HG02943 (cell line): Measurements from ENCODE around the gene RBPMS2.
"Not testable (repeated sequence)": the region's sequence is repeated elsewhere in the genome, so short reads cannot be mapped to it uniquely, and the experiment has no call there.

Experiments used
- ATAC-seq: cut with Tn5 transposase; IDR thresholded peaks from one replicate; pipeline ENCODE4 v1.9.1; 2021; ENCODE audit warnings: mild to moderate bottlenecking, low read depth, moderate library complexity; ENCODE audit not compliant: unreplicated experiment

RBPMS2 gene

GRCh38 chr15:64775551-64776401, at the start of gene RBPMS2:
RBPMS2 (minus strand) TSS chr15:64775589; CDS start chr15:64775319, 270 bp downstream.
- ATAC-seq, result no peak

DNA sequence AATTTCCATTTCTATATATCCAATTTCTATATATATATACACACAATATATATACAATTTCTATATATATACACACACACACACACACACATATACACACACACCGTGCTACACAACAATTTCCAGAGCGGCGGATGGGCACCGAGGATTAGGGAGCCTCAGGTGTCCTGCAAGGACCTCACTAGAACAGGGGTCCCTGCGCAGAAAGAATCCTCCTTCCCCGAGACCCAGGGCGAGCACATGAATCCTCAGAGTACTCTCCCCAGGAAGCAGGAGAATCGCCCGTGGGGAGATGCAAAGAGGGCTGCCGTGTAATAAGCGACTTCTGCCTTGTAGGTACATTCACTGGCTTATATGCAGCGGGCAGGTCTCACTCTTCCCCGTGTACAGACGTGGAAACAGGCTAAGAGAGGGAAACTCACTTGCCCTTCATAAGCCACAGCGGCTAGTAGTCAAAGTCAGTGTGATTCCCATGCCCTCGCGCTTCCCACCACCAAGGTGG, 49.6 kb upstream of the RBPMS2 start:
- no peak for ATAC-seq

DNA sequence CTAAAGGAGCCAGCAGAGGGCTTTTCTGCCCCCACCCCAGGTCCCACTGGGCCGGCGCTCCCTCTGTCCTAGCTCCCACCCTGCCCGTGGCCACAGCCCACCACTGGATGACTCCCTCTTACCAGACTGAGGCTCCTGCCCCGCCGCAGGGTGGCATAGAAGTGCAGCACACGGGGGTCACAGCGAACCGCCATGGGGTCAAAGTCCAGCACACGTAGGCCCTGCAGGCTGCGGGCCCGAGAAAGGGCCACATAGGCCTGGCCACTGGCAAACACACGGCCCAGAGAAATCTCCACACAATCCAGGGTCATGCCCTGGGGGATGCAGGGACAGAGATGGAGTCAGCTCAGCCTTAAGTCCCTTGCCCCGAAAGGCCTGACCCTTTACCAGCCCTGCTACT, 41.1 kb upstream of the RBPMS2 start:
- ATAC-seq, result no peak

GRCh38 chr15:64814965-64815364, 39.6 kb upstream of the RBPMS2 start:
- not testable (repeated sequence) for ATAC-seq

- not testable (repeated sequence) for ATAC-seq
Observed at GRCh38 chr15:64814283-64814682, 38.9 kb upstream of the RBPMS2 start.

GRCh38 chr15:64813075-64813474, 37.7 kb upstream of the RBPMS2 start:
- ATAC-seq, result no peak

- ATAC-seq, result no peak
Observed at GRCh38 chr15:64810497-64811326, 35.3 kb upstream of the RBPMS2 start.

DNA sequence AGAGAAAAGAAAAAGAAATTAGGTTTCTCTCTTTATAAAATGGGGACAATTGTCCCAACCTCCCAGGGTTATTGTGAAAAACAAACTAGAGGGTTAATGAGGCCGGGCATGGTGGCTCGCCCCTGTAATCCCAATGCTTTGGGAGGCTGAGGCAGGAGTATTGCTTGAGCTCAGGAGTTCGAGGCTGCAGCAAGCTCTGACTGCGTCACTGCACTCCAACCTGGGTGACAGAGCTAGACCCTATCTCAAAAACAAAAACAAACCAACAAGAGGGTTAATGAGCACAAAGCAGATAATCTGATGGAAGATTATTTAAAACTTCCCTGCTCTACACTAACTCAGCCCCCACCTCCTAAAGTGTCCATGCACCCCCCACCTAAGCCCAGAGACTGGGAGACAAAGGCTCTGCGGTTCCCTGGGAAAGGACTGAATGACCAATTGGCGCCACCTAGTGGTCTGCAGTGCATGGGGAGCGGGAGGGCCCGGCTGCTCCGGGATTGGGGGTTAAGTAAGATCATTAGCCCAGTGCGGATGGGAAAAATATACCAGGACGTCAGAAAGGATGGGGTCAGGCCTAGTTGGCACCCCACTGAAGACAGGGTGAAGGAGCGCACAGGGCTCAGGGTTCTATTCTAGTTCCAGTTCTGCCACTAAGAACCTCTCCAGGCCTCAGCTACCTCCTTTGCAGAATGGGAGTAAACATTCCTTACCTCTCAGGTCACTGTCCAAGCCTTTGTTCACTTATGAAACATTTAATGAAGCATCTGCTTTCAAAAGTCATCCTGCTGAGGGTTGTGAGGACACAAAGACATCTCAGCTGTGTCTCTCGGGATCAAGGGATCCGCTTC, 34.5 kb upstream of the RBPMS2 start:
- no peak for ATAC-seq

- ATAC-seq, result no peak
Observed at GRCh38 chr15:64808785-64809453, 33.5 kb upstream of the RBPMS2 start.

- no peak for ATAC-seq
Observed at GRCh38 chr15:64807751-64808222, 32.4 kb upstream of the RBPMS2 start.

GRCh38 chr15:64807051-64807749, 31.8 kb upstream of the RBPMS2 start:
- ATAC-seq, result no peak

- no peak for ATAC-seq
Observed at GRCh38 chr15:64806509-64806908, 31.1 kb upstream of the RBPMS2 start.

GRCh38 chr15:64804619-64805018, 29.2 kb upstream of the RBPMS2 start:
- ATAC-seq, result no peak

- ATAC-seq, result no peak
Observed at GRCh38 chr15:64803526-64803925, 28.1 kb upstream of the RBPMS2 start.

DNA sequence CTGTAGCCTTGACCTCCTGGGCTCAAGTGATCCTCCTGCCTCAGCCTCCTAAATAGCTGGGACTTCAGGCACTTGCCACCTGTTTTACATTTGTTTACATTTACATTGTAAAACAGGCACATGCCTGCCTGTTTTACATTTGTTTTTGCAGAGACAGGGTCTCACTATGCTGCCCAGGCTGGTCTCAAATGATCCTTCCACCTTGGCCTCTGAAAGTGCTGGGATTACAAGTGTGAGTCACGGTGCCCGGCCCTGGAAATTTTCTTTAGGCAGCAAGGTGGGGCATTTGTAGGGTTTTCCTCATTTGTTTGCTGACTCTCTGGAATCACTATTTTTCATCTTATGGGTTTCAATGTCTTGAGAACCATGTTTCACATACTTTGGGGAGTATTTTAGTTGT, 25.1 kb upstream of the RBPMS2 start:
- ATAC-seq, result no peak

GRCh38 chr15:64798905-64799304, 23.5 kb upstream of the RBPMS2 start:
- ATAC-seq, result not testable (repeated sequence)

DNA sequence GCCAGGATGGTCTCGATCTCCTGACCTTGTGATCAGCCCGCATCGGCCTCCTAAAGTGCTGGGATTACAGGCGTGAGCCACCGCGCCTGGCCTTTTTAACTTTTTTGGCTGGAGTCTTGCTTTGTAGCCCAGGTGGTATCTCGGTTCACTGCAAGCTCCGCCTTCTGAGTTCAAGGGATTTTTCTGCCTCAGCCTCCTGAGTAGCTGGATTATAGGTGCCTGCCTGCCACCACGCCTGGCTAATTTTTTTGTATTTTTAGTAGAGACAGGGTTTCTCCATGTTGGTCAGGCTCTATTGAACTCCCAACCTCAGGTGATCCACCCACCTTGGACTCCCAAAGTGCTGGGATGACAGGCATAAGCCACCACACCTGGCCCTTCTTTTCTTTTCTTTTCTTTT, 20.5 kb upstream of the RBPMS2 start:
- not testable (repeated sequence) for ATAC-seq

DNA sequence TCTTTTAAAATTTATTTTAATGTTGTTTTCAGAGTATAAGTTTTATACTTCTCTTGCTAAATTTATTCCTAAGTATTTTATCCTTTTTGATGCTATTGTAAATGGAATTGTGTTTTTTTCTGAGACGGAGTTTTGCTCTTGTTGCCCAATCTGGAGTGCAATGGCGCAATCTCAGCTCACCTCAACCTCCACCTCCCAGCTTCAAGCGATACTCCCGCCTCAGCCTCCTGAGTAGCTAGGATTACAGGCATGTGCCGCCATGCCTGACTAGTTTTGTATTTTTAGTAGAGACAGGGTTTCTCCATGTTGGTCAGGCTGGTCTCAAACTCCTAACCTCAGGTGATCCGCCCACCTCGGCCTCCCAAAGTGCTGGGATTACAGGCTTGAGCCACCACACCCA, 19.9 kb upstream of the RBPMS2 start:
- not testable (repeated sequence) for ATAC-seq

DNA sequence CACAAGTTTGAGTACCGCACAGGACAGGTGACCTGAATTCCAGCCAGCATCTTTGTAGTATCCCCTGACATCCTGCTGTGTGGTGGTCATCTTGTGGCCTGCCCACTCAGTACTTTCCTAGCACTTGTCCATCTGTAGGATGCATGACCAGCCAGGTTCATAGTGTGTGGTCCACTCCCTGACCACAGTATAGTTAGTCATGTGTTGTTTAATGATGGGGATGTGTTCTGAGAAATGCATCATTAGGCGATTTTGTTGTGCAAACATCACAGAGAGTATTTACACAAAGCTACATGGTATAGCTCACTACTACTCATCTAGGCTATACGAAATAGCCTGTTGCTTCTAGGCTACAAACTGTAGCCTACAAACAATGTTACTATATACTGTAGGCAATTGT, 16.9 kb upstream of the RBPMS2 start:
- ATAC-seq, result no peak
